Type B pancreatic cell (in vitro differentiated cells): Measurements from ENCODE around the gene UBE2F. TPM values are rescaled to one million over a fixed set of nuclear protein-coding genes. Genes with fewer than 3 reads are reported as not detected.

Experiments
- DNase-seq: peaks from one replicate; pipeline ENCODE4 v3.0.0; 2021; ENCODE audit warnings: mixed read lengths; ENCODE audit not compliant: unreplicated experiment; ENCODE audit errors: extremely low spot score
- H3K27ac Mint-ChIP-seq: 2 replicates; pipeline ENCODE4 v1.8.0; 2021; ENCODE audit warnings: mild to moderate bottlenecking, mixed read lengths
- H3K27me3 Mint-ChIP-seq: 2 replicates; pipeline ENCODE4 v1.8.0; 2021; ENCODE audit warnings: mixed read lengths
- H3K36me3 Mint-ChIP-seq: 2 replicates; pipeline ENCODE4 v1.8.0; 2021; ENCODE audit warnings: mixed read lengths
- H3K4me1 Mint-ChIP-seq: one replicate; pipeline ENCODE4 v1.8.0; 2021; ENCODE audit warnings: mixed read lengths; ENCODE audit not compliant: unreplicated experiment
- H3K4me3 Mint-ChIP-seq: 2 replicates; pipeline ENCODE4 v1.8.0; 2021; ENCODE audit warnings: mild to moderate bottlenecking, mixed read lengths
- H3K9me3 Mint-ChIP-seq: 2 replicates; pipeline ENCODE4 v1.8.0; 2021; ENCODE audit warnings: mixed read lengths
- CTCF ChIP-seq: fragments of 200-600 bp; sonication (generic); conservative IDR thresholded peaks from 2 replicates; pipeline ENCODE4 v1.5.0; 2021; ENCODE audit warnings: antibody characterized with exemption, mild to moderate bottlenecking
- total RNA-seq: library from RNA; stranded (reverse); gene quantifications from 2 replicates; pipeline ENCODE4 v1.2.1, GENCODE V29; 2021; ENCODE audit warnings: low replicate concordance

Gene UBE2F
- total RNA-seq, 1 donor from 2014 or later: 43.1 TPM

GRCh38 chr2:237939251-237939650 is 27.6 kb upstream of the UBE2F start:
- Mint-ChIP-seq H3K9me3 (peaks cover 5% of the 10 kb centered on the region), H3K4me1 (peaks cover 15% of the 10 kb centered on the region), H3K36me3 (no peaks in the 10 kb centered on the region), H3K4me3 (no peak overlapping the region), H3K27me3 (no peaks in the 10 kb centered on the region), H3K27ac (peak overlapping the region; percentile 50)
- no peak for TF ChIP-seq CTCF
- no peak for DNase-seq

- peak overlapping the region; percentile 89 for H3K27ac Mint-ChIP-seq
- DNase-seq: no peak
- H3K4me3 Mint-ChIP-seq: no peak overlapping the region
- no peaks in the 10 kb centered on the region for H3K36me3 Mint-ChIP-seq
- peaks cover 15% of the 10 kb centered on the region for H3K4me1 Mint-ChIP-seq
- no peak for TF ChIP-seq CTCF
- peaks cover 9% of the 10 kb centered on the region for H3K9me3 Mint-ChIP-seq
- H3K27me3 Mint-ChIP-seq: no peaks in the 10 kb centered on the region
Measured at GRCh38 chr2:237940828-237941227, 26.0 kb upstream of the UBE2F start.

GRCh38 chr2:237941239-237941638 is 25.6 kb upstream of the UBE2F start:
- Mint-ChIP-seq H3K27me3 (no peaks in the 10 kb centered on the region), H3K27ac (peak overlapping the region; percentile 89), H3K36me3 (no peaks in the 10 kb centered on the region), H3K9me3 (peaks cover 9% of the 10 kb centered on the region), H3K4me3 (no peak overlapping the region), H3K4me1 (peaks cover 15% of the 10 kb centered on the region)
- TF ChIP-seq CTCF: no peak
- no peak for DNase-seq

- Mint-ChIP-seq H3K36me3 (no peaks in the 10 kb centered on the region), H3K27ac (no peak overlapping the region), H3K9me3 (peaks cover 13% of the 10 kb centered on the region), H3K27me3 (no peaks in the 10 kb centered on the region), H3K4me1 (peaks cover 15% of the 10 kb centered on the region), H3K4me3 (no peak overlapping the region)
- DNase-seq: no peak
- no peak for TF ChIP-seq CTCF
Measured at GRCh38 chr2:237942513-237942899, 24.3 kb upstream of the UBE2F start.

- Mint-ChIP-seq H3K4me3 (no peak overlapping the region), H3K36me3 (no peaks in the 10 kb centered on the region), H3K27me3 (no peaks in the 10 kb centered on the region), H3K27ac (no peak overlapping the region), H3K9me3 (peaks cover 13% of the 10 kb centered on the region), H3K4me1 (peaks cover 15% of the 10 kb centered on the region)
- TF ChIP-seq CTCF: no peak
- DNase-seq: no peak
Measured at GRCh38 chr2:237943395-237944094, 23.3 kb upstream of the UBE2F start.
